CD4-positive, alpha-beta T cell treated with Interleukin-21 for 1 hour (primary cell): ENCODE results near the gene HIGD1A.

ENCODE experiments used
- DNase-seq: peaks from one replicate; pipeline ENCODE4 v3.0.0-alpha.2; 2020

HIGD1A gene

DNA sequence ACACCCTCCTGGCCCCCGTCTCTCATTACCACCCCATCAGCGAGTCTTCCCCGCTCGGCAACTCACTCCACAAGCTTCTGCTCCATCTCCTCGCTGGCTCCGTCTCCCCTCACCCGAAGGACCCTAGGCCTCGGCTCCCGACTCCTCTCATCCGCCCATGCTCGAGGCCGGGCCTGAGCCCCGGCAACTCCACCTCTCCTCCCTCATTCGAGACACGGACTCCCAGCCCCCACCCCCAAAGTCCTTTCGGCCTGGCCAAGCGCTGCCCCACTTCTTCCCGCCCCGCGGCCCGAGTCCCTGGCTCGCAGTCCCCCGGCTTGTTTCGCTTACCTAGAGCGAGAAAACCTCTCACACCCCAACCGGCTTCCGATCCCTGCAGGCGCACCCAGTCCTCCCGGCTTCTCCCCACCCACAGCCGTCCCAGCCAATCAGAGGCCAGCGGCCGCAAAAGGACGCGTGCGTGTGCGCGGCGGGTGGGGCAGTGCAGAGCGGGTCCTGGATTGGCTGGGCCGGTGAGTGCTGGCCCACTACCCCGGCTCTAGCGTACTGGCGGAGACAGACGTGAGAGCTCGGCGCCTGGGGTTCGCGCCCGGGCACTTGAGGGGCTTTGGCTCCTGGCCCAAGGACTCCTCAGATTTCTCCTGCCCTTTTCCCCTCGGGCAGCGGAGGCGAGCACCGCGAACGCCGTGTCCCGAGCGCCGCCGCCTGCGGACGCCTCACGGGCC lies at the start of gene HIGD1A:
Gene HIGD1A (minus strand): TSS at position 385 of the 725 bp plus-strand sequence. CDS start 10,237 bp downstream, outside the sequence.
- DNase-seq = peak; percentile 94

DNA sequence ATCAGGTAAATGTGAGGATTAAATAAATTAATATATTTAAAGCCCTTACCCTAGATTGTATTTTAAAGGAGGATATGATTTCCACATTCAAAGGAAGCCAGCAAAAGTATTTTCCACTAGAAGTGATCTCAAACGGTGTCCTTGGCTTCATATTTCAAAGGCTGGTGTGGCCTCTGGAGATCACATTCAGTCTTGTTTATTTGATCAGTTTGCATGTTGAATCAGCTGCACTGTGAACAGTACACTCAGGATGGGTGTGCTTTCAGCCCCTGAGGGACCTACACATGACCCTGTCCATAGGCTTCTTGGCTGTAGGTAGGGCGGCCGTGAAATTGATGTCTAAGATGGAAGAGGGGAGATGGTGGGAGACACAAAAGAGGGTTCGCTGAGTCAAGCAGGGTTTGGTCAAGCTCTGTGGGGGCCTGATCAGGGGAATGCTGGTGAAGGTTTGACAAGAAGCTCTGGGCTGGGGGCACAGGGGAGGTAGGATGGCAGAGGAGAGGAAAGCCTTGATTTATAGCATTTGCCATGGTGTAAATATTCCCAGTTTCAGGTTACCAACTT lies 49.5 kb upstream of the HIGD1A start:
- no peak for DNase-seq

DNA sequence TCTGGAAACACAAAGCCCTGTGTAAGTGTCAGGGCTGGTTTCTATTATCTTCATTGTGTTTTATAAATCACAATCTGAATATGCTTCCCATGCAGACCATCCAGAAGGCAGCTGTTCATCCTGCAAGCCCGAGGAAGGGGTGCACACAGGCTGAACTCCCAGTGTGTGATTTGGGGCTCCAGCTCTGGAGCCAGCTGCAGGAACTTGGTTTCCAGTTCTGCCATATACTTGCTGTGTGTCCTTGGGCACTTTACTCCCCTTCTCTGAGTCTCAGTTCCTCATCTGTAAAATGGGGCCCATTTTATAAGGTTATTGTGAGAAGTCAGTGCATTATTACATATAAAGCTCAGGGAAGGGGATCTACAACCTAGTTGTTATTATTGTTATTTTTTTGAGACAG lies 48.8 kb upstream of the HIGD1A start:
- DNase-seq = no peak

DNA sequence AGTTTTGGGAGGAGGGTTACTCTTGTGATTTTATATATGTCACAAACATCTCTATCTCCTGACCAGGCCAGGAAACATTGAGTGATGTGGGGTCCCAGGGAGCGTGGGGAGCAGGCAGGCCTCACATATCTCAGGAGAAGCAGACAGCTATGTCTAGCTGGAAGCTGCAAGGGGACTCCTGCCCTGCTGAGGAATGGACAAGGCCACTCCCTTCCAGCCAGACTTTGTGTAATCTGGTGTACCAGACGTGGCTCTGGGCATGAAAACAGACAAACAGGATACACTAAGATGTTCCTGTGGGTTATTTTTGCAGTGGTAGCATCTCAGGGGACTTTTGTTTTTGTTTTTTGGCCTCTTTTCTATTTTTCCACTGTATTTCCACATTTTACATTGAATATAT lies 48.2 kb upstream of the HIGD1A start:
- no peak for DNase-seq

DNA sequence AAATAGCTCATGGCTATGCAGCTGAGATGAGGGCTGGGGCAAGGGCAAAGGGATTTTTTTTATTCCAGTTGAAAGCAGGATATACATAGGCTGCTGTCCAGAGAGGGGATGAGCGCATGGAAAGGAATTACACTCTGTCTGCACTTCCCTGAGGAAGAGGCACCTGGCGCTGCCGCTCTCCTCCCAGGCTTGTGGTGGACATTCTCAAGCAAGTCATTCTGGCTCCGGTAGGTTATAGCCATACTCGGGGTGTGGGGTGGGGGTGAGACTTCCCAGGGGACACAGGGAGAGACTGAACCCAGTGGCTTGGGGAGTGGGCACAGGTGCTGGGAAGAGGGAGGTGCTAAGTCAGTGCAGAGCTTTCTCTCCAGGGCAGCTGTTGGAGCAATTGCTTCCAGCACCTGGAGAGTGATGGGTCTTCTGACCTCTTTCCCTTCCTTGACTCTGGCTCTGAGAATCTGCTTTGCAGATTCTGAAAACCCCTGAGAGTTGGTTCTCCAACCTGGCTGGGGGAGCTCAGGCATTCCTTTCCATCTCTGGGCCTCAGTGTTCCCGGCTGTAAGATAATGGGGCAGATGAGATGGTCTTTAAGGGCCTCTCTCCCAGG lies 47.0 kb upstream of the HIGD1A start:
- no peak for DNase-seq

DNA sequence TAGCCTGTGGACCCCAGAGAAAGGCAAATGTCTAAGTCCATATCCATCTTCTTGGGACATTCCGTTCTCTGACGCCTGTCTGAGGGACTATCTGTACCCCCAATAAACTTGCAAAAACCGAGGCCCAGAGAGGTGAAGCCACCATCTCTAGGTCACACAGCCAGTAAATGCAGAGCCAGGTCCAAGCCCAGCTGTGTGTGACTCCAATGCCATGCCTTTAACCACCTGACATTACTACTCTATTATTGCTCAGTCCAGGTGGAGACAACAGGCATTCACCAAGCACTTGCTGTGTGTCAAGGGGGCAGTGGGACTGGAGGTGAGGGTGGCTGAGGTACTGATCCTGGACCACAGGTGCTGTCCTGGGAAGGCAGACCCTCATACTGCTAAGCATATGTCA lies 46.0 kb upstream of the HIGD1A start:
- no peak for DNase-seq

DNA sequence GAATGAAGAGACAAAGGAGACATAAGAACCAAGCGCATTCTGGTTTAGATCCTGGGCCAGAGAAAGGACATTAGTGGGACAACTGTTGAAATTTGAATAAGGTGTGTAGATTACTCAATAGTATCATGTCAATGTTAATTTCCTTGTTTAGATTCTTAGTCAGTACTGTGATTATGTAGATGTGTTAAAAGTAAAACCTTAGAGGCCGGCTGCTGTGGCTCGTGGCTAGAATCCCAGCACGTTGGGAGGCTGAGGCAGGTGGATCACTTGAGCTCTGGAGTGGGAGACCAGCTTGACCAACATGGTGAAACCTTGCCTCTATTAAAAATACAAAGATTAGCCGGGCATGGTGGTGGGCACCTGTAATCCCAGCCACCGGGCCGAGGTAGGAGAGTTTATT lies 44.7 kb upstream of the HIGD1A start:
- no peak for DNase-seq

DNA sequence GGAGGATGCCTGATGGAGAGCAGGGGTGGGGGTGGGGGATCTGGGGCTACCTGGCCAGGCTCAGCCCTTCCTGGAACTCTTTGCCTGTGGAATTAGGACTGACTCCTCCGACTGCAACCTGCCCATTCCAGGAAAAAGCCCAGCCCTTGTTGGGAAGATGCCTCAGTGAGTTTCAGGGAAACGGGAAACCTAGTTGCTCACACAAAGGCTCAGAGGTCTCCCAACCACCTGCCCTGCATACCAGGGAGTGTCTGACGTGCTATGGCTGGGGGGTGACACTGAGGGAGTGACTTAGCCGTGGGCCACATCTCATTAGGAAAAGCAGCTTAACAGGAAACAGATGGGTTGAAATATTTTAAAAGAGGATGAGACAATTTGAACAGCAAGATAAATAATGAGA lies 43.4 kb upstream of the HIGD1A start:
- no peak for DNase-seq

DNA sequence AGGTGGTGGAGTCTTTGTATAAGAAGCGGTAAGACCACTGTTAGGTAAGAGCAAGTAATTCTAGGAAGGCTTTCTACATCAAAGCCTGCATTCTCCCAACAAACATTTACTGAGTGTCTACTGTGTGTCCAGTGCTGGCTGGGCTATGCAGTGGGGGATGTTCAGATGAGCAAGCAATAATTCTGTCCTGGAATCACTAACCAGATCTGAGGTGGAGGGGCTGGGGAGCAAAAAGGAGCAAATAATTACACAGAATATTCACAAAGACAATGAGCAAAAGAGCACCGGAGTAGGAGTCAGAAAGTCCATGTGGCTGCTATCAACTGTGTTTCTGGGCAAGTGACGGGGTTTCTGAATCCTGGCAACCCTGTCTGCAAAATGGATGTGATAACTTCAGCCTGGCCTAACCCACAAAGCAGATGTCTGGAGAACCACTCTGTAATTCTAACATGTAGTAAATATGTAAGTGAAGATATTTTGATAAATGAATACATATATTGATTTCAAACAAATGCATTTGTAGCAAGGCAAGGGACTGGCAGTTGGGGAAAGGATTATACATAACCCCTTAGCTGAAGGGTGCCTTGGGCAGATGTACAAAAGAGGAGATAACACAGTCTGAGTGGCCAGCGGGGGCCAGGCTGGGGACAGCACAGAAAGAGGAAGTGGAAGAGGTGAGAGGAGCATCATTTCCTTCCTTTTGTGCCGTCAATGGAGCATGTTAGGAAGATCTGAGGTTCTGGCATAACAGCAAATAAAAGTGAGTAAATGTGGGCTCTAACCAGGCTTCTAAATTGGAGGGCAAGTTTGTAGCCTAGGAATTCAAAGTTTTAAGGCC lies 42.6 kb upstream of the HIGD1A start:
- peak; percentile 6 for DNase-seq

DNA sequence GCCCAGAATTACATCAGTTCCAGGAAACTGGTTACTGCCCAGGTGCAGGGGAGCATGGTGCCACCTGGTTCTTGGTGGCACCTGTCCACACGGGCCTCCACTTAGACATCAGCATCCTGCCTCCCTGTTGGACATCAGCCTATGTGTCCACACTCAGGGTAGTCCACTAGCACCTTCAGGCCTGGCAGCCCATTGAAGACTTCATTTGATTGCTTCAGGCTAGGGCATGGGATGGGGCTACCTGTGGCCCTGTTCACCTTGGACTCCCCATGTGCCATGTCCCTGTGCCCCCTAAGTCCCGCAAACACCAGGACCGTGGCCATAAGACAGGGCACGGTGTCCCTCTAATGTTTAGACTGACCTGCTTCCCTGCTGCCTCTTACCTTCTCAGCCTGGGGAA lies 40.5 kb upstream of the HIGD1A start:
- no peak for DNase-seq

DNA sequence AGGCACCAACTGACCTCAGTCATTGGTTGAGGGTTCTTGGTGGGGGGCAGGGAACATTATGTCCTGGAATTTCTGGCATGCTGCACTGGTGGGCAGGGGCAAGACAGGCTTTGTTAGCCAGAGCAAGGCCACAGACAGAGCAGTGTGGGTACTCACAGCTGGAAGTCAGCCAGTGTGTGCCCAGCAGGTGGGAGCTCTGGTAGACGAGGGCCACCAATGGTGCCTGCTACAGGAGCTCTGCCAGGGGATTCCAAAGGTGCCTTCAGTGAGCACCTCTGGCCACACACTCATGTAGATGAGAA lies 40.1 kb upstream of the HIGD1A start:
- DNase-seq = no peak

DNA sequence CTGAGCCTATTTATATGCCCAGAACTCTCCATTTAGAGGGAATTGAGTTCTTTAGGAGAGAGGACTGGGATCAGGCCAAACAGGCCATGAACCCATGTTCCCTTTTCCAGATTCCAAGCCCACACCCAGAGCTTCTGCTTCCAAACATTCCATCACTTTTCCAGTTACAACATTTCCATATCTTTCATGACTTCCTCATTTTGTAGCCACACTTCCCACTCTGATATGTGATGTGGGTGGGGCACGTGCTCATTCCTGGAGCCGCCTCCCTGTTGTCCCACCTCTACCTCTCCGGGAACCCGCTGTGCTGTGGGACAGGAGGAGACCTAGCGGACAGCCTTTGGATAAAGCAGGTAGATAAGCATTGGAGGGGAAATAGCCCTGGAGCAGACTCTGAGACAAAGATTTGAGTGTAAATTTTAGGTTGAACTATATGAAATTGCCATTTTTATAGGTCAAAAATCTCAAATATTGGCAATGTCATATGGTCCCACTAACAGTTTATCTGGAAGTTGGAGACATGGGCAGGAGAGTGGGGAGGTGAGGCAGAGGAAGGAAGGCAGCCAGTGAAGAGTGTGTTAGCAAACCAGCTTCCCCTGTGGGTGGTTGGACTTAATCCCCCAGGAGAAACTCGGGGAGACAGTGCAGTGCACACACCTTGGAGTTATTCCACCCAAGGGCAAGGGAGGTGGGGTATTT lies 39.6 kb upstream of the HIGD1A start:
- DNase-seq = no peak

DNA sequence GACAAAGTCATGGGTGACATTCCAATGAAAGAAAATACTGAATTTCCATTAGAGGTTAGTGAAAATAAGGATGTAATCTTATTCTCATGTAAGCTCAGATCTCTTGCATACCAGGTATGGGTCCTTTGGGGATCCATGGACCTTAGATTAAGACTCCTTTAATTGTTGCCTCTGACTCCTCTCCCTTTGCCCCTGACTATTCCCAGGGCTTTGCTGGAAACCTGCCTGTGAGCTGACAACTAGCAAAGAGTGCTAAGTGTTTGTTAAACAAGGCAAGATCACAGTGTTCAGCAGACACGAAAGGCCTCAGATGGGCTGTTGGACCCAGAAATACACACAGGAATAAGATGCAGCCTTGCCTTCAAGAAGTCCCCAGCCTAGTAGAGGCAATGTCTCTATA lies 37.0 kb upstream of the HIGD1A start:
- no peak for DNase-seq

DNA sequence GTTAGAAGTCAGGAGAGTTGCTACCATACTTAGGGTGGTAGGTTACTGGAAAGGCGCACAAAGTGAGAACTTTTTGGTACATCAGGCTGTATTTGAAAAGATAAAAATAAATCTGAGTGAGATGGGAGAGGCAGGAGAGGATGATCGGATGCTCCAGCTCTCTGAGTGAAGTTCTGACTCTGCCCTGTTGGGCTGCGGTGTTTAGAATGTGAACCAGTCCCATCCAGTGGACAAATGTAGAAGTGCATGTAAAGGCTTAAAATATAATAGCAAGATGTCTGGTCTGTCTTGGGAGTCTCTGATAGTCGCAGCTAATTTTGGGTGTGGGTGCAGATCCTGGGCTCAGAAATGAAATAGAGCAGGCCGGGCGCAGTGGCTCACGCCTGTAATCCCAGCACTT lies 35.3 kb upstream of the HIGD1A start:
- peak; percentile 59 for DNase-seq

DNA sequence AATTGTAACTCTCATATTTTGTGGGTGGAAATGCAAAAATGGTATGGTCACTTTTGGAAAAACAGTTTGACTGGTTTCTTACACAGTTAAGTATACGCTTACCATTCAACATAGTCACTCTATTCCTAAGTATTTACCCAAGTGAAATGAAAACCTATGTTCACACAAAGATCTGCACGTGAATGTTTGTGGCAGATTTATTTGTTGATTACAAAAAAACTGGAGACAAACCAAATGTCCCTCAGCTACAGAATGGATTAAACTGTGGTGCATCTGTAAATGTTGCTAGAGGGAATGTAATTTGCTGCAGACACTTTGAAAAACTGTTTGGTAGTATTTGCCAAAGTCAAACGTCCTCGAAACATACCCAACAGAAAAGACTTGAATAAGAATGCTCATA lies 34.3 kb upstream of the HIGD1A start:
- DNase-seq = no peak

DNA sequence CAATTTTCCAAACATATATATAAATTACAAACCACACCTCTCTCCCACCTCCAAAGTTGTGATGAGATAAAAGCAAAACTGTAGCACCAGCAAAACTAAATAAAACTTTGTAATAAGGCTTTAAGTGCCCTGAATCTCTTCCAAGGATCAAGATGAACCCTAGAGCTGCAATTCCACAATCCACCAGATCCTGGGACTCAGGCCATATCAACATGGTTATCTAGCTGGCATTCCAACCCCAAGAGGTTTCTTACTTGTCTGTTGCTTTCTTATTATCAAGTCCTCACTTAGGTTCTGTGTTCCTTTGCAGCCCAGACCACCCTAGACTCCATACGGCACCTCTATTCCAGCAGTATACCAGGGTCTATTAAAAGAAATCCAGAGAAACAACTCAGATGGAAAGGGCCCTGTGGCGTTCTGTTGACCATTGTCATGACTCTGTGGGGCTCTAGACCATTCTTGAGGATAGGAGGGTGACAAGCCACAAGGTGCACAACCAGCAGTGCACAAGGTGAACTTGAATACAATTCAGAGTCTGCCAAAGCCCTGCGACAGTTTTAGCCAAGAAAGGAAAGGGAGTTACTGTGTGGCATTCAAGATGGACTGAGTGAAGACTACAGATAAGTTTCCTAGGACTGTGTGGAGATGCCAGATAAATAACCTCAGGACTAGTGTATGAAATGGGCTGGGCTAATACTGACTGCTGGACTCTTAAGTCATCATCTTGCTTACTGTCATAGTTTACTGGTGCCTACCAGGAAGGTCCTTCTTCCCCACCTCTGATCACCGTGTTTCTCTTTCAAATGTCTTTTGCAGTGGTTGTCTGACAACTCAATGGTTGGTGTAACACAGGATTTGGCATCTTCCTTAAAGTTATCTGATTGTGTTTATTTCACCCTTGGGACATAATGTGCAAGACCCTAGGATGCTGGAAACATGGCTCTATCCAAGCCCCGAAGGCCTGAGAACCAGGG lies 32.1 kb upstream of the HIGD1A start:
- DNase-seq = no peak

DNA sequence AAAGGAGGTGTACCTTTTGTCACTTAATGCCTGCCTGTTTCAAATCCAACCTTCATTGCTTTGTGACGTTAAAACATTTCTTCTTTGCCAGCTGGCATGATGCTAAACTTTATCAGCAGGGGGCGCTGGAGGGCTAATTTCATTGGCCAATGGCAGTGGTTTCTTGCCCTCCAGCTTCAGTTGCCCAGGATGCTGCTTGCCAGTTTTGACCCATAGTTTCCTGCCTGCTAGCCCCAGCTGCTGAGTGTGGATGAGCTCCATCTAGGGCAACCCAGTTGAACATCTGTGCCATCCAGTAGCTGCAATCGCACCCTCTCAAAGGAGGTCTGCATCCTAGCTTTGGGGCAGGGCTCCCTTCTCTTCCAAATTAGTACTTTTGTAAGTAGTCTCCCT lies 27.0 kb upstream of the HIGD1A start:
- DNase-seq = peak; percentile 80

DNA sequence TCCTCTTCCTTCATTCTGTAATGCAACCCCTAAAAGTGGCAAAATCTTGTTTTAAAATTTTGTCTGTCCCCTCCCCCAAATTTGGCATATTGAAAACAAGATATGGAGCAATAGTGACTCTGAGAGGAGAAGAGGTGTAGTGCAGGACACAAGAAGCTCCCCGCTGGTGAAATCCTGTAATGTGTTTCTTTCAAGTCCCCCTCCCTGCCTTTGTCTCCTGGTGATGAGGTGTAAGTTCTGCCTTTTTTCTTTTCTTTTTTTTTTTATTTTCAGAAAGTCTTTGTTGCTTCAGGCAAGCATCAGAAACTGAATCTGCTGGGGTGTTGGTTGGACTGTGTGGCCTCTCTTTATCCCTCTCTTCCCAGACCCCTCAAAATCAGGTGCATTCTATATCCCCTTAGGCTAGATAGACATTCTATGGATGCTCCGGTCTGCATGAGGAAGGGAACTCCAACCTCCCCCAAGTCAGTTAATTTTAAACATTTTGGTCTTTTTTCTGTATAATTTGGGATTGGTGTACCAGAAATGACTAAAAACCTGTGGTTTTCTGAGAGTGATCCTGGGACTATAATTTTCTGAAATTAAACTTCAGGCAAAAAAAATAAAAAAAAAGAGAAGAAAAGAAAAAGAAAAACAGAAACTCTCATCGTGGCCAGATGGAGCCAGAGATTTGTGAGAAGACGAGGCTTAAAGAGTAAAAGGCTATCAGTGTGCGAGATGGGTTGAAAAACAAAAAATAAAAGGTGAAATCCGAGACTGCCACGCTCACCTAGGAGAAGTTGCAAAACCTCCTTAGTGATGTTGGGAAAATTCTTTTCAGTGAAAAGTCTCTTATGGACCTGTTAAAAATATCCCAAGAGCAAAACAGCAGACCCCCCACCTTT lies 26.4 kb upstream of the HIGD1A start:
- DNase-seq = peak; percentile 5

DNA sequence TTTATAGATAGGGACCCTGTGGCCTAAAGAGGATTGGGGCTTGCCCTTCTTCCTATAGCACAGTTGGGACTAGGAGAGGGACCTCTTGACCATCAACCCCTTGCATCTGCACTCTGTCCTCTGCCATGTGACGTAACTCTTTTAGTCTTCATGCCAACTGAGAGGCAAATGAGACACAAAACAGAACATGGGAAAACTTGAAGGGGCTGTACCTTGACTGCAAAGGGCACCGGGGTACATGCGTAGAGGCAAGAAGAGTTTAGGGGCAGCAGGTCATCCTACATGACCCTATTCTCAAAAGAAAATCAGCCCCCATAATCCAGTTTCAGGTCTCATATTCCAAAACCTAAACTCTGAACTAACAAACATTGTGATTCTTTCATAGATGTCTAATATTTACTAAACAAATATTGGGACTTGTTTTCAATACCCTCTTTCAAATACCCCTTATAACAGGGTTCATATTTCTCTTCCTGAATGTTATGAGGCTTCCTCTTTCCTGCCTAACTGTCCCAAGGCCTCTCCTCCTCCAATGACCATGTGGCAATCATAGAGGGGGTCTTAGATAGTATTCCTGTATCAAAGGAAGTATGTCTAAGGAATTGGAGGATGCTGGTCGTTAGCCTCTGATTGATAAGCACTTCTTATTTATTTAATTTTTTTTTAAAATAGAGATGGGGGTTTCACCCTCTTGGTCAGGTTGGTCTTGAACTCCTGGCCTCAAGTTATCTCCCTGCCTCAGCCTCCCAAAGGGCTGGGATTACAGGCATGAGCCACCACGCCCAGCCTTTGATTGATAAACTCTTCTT lies 25.5 kb upstream of the HIGD1A start:
- no peak for DNase-seq

DNA sequence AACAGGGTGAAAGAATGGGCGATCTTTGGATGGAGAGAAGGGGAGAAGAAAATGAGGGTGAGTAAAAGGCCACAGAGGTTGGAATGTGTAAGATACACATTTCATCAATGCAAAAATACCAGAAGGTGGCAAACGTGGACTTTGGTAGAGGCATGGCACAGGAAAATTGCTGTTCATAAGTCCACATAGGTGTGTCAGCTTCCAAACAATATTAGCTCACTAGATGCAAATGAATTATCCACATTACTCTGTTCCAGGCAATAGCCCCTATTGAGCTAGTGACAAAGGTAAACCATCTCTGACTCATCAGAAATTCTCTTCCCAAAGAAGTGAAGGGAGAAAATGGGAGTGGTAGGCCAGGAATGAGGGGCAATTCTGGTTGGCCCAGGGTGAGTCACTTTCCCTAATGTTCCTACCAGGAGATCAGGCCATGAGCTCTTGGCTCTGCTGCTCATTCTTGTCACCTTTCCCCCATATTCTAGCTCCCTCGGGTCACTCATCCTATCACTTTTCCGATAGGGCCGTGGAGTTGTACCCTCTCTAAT lies 24.9 kb upstream of the HIGD1A start:
- DNase-seq = no peak
